ENCODE measurements around the gene CREB3L2.

CREB3L2 gene

DNA sequence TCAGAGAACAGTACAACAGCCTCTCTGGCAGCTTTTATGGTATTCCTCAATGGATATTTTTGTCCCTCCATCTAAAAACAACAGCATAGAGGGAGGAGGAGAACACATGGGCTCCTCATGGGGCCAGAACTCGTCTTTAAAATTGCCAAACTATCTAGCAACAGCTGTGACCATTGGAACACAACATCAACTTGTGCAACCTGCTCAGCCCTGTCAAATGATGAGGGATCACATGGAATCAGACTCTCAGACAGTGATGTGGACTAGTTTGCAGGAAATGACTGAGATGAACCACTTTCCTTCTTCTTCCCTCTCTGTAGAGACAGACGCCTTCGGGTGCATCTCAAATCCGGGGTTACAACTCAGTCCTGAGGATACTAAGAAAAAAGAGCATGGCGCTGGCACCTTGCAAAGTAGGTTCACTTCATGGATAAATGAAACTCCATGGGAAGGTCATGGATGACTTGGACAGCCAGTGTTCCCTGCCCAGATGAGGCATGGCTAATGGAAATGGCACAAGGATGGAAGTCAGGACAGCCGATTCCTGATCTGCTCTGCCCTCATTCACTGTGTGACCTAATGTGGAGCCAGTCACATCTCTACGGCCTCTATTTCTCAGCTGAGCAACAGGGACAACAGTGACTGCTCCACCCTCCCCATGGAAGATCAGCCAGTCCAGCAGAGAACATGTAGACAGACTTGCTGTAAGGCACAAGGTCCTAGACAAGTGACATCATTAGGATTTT, 130.5 kb downstream of the CREB3L2 start:
- no peak for DNase-seq (ENCODE audit: low spot score)

DNA sequence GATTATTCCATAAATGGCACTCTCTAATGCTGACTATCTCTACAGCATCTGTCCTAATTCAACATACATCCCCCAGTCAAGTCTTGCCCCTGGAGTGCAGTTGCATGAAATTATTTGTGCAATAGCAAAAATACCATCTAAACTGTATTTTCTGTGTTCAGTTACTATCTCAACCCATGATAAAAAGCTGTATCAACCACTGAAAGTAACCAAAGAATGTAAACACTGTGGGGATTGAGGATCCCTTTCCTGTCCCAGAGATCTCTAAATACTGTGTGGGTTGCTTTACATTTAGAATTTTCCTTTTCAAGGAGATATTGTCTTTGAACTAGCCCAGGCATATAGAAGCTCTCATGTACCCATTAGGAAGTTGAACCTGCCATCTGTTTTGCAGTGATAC, 131.2 kb downstream of the CREB3L2 start:
- no peak for DNase-seq (ENCODE audit: low spot score)

- DNase-seq (ENCODE audit: low spot score): no peak
Measured at GRCh38 chr7:137870078-137870477, 131.8 kb downstream of the CREB3L2 start.

DNA sequence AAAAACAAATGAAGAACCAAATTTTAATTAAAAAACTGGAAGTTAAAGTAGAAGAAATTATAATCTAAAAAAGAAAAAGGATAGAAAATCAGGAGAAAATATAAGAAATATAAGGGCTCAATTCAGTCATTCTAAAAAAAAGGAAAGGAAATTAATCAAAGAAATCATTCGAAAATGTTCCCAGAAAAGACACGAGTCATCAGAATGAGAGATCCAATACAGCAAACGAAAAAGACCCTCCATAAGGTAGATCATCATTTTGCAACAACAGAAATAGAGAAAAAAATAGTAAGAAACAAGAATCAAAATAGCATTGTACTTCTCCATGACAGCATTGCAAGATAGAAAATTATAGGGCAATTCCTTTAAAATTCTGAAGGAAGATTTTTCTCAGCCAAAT, 132.6 kb downstream of the CREB3L2 start:
- DNase-seq (ENCODE audit: low spot score): no peak

GRCh38 chr7:137867289-137867688, 134.6 kb downstream of the CREB3L2 start:
- DNase-seq (ENCODE audit: low spot score): no peak

DNA sequence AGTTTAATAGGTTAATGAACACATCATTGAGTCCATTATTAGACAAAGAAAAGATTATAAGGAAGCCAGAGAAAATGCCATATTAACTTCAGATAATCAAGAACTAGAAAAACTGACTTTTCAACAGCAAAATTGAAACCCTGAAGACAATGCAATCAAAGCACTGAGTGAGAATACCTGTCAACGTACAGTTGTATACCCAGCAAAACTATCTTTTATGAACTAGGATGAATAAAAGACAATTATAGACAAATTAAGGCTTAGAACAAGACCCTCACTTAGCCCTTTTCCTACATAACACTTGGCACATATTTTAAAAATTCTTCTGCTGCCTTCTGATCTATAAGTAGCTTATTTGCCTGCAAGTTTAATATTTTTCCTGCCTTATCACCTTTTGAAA, 136.1 kb downstream of the CREB3L2 start:
- DNase-seq (ENCODE audit: low spot score): no peak

DNA sequence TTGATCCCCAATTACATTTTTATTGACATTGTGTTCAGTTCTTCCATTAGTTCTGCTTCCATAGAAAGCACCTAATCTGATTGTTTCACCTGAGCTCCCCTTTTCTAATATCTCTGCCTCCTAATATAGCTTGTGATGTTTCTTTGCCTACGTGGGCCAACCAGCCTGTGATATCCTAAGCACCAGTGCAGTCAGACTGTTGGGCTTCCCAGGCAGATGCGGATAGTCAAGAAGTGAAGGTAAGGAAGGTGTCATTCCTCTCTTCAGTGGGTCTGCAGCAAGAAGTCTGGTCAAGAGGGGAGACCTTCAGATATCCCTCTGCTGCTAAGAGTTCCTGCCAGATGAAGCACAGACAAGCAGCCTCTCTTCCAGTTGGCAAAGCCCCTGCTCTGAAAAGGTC, 138.9 kb downstream of the CREB3L2 start:
- DNase-seq (ENCODE audit: low spot score): no peak

DNA sequence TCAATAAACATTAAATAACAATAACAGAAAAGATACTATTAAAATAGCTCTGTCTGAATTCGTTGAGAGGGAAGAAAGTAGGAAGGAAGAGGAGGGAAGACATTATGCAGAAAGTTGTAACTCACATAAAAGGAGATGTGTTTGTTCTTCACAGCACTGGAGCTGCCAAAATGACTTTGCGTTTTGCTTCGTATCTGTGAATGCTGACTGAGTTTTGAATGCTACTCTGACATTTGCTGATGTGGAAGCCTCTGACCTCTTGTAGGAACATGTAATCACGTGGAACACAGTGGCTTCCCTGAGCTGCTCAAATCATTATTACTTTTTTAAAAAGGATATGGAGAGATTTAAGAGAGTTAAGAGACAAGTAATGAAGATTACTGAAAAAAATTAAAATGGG, 139.5 kb downstream of the CREB3L2 start:
- no peak for DNase-seq (ENCODE audit: low spot score)

DNA sequence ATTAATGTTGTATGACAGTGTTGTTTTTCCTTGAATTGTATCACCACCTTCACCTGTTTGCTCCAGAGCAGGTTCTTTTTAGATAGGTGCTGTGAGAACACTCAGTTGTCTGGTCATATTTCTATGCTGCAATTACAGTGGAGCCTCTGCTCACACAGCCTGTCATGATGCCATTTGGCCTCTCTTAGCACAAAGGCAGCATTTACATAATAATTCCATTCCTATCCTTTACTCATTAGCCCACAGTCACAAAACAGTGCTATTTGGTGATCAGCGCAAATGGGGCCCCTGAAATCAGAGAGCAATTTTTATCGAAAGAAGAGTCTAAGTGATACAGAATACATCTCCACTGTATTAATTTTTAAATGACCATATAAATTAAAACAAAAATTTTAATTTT, 141.3 kb downstream of the CREB3L2 start:
- no peak for DNase-seq (ENCODE audit: low spot score)

DNA sequence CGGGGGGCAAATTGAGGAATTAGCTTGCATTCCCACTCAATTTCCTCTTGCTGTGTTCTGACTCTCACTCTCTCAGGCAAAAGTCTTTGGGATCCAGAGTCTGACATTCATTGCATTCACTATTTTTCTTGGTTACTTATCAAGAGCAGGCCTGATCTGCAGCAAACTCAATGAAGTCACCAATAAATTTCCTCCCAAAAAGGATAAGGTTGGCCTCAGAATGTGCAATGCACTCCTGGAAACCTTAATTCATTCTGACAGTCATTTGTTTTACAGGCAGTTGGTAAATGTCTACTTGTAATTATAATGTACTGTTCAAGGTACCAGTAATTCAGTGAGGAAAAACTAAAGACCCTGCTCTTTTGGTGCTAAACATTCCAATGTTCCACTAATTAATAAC, 148.8 kb downstream of the CREB3L2 start:
- DNase-seq (ENCODE audit: low spot score): no peak

DNA sequence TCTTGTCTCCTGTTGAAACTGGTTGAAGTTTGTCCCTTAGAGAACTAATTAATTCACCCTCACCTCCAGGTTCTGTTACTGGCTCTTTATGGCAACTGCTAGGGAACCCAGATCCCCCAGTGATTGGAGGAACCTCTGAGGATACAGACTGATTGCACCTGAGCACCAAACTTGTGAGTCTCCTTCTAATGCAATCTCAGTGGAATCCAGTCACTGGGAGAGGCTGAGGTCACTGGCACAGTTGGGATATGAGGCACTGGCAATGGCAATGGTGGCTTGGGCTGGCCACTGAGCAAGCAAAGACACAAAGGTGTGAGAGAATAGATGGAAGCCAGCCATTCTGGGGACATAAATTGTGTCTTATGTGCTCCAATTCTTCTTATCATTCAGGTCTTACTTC, 149.8 kb downstream of the CREB3L2 start:
- DNase-seq (ENCODE audit: low spot score): no peak

GRCh38 chr7:137850972-137851945, 150.6 kb downstream of the CREB3L2 start:
- DNase-seq (ENCODE audit: low spot score): no peak

DNA sequence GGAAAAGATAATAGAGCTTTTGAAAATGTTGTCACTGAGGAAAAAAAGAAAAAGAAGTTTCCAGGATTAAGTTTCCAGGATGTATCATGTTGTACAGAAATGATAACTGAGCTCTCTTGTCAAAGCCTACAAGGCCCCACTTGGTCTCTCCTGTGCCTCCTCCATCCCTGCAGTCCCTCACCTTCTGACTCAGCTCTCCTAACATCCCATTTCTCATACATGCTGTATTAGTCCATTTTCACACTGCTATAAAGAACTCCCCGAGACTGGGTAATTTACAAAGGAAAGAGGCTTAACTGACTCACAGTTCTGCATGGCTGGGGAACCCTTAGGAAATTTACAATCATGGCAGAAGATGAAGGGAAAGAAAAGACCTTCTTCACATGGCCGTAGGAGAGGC, 151.3 kb downstream of the CREB3L2 start:
- DNase-seq (ENCODE audit: low spot score): no peak

DNA sequence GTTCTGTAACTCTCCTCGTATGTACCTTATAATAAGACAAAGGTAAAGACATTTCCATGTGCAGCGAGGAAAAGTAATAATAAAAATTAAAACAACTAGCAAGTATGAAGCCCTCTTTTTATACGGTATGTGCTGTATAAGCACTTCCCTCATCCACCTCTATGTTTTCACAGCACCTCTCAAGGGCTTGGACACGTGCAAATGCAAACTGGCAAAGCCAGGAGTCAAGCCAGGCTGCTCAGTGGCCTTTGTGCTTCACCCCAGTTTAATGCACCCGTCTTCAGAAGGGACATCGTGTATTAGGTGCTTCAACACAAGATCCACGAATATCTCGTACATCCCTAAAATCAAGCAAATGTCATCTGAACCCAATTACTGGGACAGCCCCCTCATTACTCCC, 153.8 kb downstream of the CREB3L2 start:
- DNase-seq (ENCODE audit: low spot score): no peak

- peak; percentile 26 for DNase-seq (ENCODE audit: low spot score)
Measured at GRCh38 chr7:137847568-137848050, 154.3 kb downstream of the CREB3L2 start.

GRCh38 chr7:137846827-137847567, 154.9 kb downstream of the CREB3L2 start, which contains the start of gene DGKI:
TSS of gene DGKI (minus strand) at chr7:137846974.
- peak; percentile 78 for DNase-seq (ENCODE audit: low spot score)

GRCh38 chr7:137846549-137846826, 155.4 kb downstream of the CREB3L2 start:
- DNase-seq (ENCODE audit: low spot score): no peak

DNA sequence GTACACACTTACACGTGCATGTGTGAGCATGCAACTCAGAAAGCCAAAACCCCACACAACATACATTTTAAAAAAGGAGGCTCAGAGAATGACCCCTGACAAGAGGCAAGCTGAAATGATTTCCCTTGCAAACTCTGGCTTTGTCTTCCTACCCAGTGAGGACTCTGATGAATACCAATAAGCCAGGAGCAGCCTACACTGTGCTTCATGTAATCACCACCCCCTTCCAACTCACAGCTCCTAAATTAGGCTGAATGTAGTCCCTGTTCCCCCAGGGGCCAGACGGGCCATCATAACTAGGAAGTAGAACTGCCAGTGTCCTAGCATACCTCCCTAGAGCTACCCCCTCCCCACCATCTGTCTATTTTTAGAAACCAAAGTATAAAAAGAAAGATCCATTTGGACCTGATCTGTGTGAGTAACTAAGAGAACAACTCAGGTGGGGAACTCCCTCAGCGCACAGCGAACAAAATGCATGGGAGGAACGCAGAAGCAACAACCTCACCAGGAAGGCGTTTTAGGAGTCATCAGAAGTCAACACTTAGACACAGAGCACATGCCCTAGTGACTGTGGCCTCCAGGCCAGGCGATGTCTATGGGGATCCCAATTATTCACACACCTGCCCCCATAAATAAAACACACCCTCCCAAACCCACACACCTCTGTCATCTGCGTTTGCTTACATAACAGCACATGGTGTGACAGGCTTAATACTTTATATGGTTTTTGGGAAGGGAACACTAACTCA, 157.0 kb downstream of the CREB3L2 start:
- no peak for DNase-seq (ENCODE audit: low spot score)

DNA sequence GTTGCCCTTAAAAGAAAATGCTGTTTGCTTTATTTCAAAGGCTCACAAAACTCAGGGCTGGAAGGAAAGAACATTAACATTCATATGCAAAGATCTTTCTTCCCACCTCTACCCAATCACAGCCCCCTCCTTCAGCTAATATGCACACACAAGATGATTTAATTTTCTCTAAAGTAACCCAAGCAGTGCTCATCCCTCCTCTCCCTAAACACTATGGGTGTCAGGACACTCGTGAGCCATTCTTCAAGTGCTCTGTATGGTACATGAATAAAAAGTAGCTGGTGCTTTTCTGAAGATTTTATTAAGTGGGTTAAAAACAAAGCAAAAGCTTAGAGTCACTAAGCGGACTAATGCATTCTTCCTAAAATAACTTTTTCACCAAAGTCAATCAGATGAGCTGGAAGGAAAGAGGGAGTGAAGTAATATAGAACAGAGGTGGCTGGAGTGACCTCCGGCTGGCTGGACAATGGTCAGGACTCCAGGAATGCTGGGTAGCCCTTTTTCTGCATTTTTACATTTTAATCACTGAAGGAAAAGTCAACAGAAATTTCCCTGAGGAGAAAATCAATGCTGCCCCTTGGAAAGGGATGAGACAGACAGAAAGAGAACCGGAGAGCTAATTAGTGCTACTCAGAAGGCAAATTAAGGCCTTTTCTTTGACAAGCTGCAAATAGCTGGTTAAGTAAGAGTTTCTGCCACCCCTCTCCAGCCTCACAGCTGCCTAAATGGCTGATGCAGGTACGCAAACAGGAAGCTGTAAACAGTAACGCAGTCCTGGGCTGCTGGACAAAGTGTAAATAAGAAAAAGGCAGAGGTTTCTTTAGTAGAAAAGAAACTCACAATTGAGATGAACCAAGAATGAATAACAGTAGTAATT, 161.7 kb downstream of the CREB3L2 start:
- DNase-seq (ENCODE audit: low spot score): peak; percentile 40

DNA sequence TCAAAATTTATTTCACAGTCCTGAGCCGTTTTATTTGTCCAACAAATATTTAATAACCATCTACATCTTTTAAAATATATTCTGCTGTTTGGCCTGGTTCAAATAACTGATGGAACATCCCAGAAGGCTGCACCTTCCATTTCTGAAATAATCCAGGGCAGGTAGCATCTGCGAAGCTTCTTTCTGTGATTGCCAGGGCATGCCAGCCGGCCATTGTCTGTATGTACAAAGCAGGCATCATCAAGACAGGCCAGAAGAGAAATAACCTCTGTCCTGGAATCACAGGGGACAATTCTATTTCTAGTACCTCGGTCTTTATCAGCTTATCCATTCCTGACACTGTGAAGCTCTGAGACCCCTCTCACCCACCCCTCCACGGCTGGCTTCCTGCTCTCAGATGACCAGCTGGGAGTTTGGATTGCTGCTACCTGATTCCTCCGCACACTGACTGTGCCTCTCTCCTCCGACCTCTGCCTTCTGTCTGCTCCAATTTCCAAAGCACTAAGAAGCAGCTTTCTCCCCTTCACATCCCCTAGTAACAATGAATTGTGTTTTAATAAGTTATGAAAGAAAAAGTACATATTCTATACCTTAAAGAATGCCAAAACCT, 163.1 kb downstream of the CREB3L2 start:
- peak; percentile 53 for DNase-seq (ENCODE audit: low spot score)

All from iPS-NIHi11 (cell line).